Spleen (tissue), 7 donors: ENCODE data around the gene LSG1.

Source experiments
- POLR2A ChIP-seq, 3 donors: fragments of 450-650 bp; IDR thresholded peaks; one replicate each; pipeline ENCODE4 v1.5.1; 2017; ENCODE audit warnings: antibody characterized with exemption in 3 of 3, mild to moderate bottlenecking in 1 of 3
- POLR2AphosphoS5 ChIP-seq, 3 donors: sonication (generic); formaldehyde crosslinking; IDR thresholded peaks; one replicate each; pipeline ENCODE4 v1.5.1; 2017; ENCODE audit warnings: antibody characterized with exemption in 3 of 3
- TF ChIP-seq, protein P1 (sequence below), 11 experiments: fragments of 200-600 bp in 7 of 11; fragments of 450-650 bp in 4 of 11; sonication (generic) in 4 of 11; IDR thresholded peaks in 8 of 11; conservative IDR thresholded peaks in 3 of 11; 1 replicate in 7 of 11; 2 replicates in 4 of 11; pipeline versions ENCODE4 v1.4.0 to v1.8.0; 2016 to 2021; ENCODE audit warnings: antibody characterized with exemption in 11 of 11, inconsistent platforms in 4 of 11, mild to moderate bottlenecking in 1 of 11
- donor health status: DM: no; HTN: no; CAD: no; lungs with moderate emphysema.
- donor health status: DM: no; HTN: no; CAD: no.
- donor health status: DM: no; HTN: no; CAD: no.

DNA sequence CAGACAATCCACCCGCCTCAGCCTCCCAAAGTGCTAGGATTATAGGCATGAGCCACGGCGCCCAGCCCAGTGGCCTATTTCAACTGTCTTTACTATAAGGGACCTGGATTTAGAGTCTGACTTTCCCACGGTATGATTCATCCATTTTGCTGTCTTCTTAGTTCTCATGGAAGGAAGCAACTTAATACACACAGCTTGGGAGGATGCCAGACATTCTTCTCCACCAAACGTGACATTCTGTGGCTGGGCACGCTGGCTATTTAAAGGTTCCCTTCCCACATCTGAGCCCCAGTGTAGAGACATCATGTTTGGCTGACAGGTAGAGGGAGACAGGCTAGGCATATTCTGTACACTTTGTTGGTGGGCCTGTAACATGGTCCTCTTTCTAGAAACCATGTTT is 39.9 kb upstream of the LSG1 start:
- TF ChIP-seq, protein P1, sequence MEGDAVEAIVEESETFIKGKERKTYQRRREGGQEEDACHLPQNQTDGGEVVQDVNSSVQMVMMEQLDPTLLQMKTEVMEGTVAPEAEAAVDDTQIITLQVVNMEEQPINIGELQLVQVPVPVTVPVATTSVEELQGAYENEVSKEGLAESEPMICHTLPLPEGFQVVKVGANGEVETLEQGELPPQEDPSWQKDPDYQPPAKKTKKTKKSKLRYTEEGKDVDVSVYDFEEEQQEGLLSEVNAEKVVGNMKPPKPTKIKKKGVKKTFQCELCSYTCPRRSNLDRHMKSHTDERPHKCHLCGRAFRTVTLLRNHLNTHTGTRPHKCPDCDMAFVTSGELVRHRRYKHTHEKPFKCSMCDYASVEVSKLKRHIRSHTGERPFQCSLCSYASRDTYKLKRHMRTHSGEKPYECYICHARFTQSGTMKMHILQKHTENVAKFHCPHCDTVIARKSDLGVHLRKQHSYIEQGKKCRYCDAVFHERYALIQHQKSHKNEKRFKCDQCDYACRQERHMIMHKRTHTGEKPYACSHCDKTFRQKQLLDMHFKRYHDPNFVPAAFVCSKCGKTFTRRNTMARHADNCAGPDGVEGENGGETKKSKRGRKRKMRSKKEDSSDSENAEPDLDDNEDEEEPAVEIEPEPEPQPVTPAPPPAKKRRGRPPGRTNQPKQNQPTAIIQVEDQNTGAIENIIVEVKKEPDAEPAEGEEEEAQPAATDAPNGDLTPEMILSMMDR (IDR thresholded peaks at IDR 0.05 in 8 of 11, conservative IDR thresholded peaks at IDR 0.05 in 3 of 11), result no peak
- TF ChIP-seq POLR2A (IDR thresholded peaks at IDR 0.05), result no peak
- TF ChIP-seq POLR2AphosphoS5 (IDR thresholded peaks at IDR 0.05), result no peak
